ENCODE results near the gene ADORA1. TPM values are rescaled to one million over a fixed set of nuclear protein-coding genes. Genes with fewer than 3 reads are reported as not detected.

The ADORA1 gene
- total and polyA plus RNA-seq, 2 donors (not counting 3 experiments of a cell fraction or from before 2014, with no cell fraction given), result 0.15 TPM; not detected in 1

GRCh38 chr1:203122159-203122558, 5.4 kb upstream of the ADORA1 start:
- H2AFZ ChIP-seq (ENCODE audit: low read depth, low read length), result no peak overlapping the region
- no peaks in the 10 kb centered on the region for H3K79me2 ChIP-seq (ENCODE audit: control insufficient read depth, insufficient read depth, low read length)
- H3K9ac ChIP-seq (replicated peaks; ENCODE audit: extremely low read depth, insufficient read depth, low read length), result no peak overlapping the region
- POLR2A ChIA-PET, result no interaction called here
- dilution Hi-C loops (cut with MboI; ENCODE audit: extremely low pct_ligation_motif_present, low sequenced_read_pairs), result no loop called here
- no peaks in the 10 kb centered on the region for H4K20me1 ChIP-seq (replicated peaks; ENCODE audit: control insufficient read depth, extremely low read depth, insufficient read depth, low read length)
- no TSS peak for BruUV-seq (replicated peaks)
- no peak overlapping the region for H3K4me3 ChIP-seq (replicated peaks in 1 of 3; ENCODE audit: insufficient read depth in 1 of 3, low read depth in 1 of 3, low read length in 3 of 3)
- no peaks in the 10 kb centered on the region for H3K9me3 ChIP-seq (replicated peaks; ENCODE audit: control insufficient read depth, insufficient read depth, low read length)
- H3K27me3 ChIP-seq (ENCODE audit: control insufficient read depth in 2 of 2, insufficient read depth in 2 of 2, low read length in 2 of 2), result peaks cover 26 to 47% of the 10 kb centered on the region in 2 experiments
- H3K4me1 ChIP-seq (ENCODE audit: control insufficient read depth, extremely low read depth, insufficient read depth, low read length), result peaks cover 3% of the 10 kb centered on the region
- H3K4me2 ChIP-seq (ENCODE audit: insufficient read depth, low read length), result no peak overlapping the region
- intact Hi-C loops (cut with micrococcal nuclease), result no loop called here
- FAIRE-seq (no peak), DNase-seq (ENCODE audit: low read depth, low spot score) (no peak)
- no peaks in the 10 kb centered on the region for H3K9me1 ChIP-seq (replicated peaks; ENCODE audit: control insufficient read depth, extremely low read depth, insufficient read depth, low read length)
- no peaks in the 10 kb centered on the region for H3K36me3 ChIP-seq (ENCODE audit: control insufficient read depth in 2 of 2, extremely low read depth in 1 of 2, insufficient read depth in 2 of 2, low read length in 2 of 2)
- H3K27ac ChIP-seq (ENCODE audit: insufficient read depth, low read depth, low read length), result no peak overlapping the region
- TF ChIP-seq MYC (IDR thresholded peaks at IDR 0.05; ENCODE audit: low read depth, low read length), result no peak
- TF ChIP-seq GATA2 (IDR thresholded peaks at IDR 0.05; ENCODE audit: insufficient read depth, insufficient read length, low read depth, low read length), result no peak
- TF ChIP-seq, protein P1, sequence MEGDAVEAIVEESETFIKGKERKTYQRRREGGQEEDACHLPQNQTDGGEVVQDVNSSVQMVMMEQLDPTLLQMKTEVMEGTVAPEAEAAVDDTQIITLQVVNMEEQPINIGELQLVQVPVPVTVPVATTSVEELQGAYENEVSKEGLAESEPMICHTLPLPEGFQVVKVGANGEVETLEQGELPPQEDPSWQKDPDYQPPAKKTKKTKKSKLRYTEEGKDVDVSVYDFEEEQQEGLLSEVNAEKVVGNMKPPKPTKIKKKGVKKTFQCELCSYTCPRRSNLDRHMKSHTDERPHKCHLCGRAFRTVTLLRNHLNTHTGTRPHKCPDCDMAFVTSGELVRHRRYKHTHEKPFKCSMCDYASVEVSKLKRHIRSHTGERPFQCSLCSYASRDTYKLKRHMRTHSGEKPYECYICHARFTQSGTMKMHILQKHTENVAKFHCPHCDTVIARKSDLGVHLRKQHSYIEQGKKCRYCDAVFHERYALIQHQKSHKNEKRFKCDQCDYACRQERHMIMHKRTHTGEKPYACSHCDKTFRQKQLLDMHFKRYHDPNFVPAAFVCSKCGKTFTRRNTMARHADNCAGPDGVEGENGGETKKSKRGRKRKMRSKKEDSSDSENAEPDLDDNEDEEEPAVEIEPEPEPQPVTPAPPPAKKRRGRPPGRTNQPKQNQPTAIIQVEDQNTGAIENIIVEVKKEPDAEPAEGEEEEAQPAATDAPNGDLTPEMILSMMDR (IDR thresholded peaks at IDR 0.05; ENCODE audit: extremely low read depth in 1 of 2, insufficient read depth in 1 of 2, low read depth in 1 of 2, low read length in 2 of 2), result no peak
- TF ChIP-seq POLR2A (IDR thresholded peaks at IDR 0.05; ENCODE audit: low read depth, low read length), result no peak
- TF ChIP-seq POLR2AphosphoS5 (IDR thresholded peaks at IDR 0.05; ENCODE audit: insufficient read depth, low read depth, low read length), result no peak
- no peak for TF ChIP-seq EZH2 (IDR thresholded peaks at IDR 0.05; ENCODE audit: borderline replicate concordance, low read depth, low read length, severe bottlenecking)
- CTCF ChIA-PET, result interaction anchor here (1.0 to 10.8 kb wide), 4 partner anchors 9 to 96 kb away, joined by 3 to 341 read pairs (median 161); no protein-coding TSS in a partner anchor

GRCh38 chr1:203124011-203124410, 3.5 kb upstream of the ADORA1 start:
- no TSS peak for BruUV-seq (replicated peaks)
- intact Hi-C loops (cut with micrococcal nuclease), result no loop called here
- peaks cover 29 to 51% of the 10 kb centered on the region in 2 experiments for H3K27me3 ChIP-seq (ENCODE audit: control insufficient read depth in 2 of 2, insufficient read depth in 2 of 2, low read length in 2 of 2)
- no peak overlapping the region for H3K4me2 ChIP-seq (ENCODE audit: insufficient read depth, low read length)
- dilution Hi-C loops (cut with MboI; ENCODE audit: extremely low pct_ligation_motif_present, low sequenced_read_pairs), result no loop called here
- H3K9me3 ChIP-seq (replicated peaks; ENCODE audit: control insufficient read depth, insufficient read depth, low read length), result no peaks in the 10 kb centered on the region
- no peaks in the 10 kb centered on the region for H3K79me2 ChIP-seq (ENCODE audit: control insufficient read depth, insufficient read depth, low read length)
- ChIA-PET POLR2A (no interaction called here), CTCF (interaction anchor here (0.9 to 10.8 kb wide), 3 partner anchors 9 to 94 kb away, joined by 3 to 341 read pairs (median 24); no protein-coding TSS in a partner anchor)
- no peak overlapping the region for H2AFZ ChIP-seq (ENCODE audit: low read depth, low read length)
- no peaks in the 10 kb centered on the region for H4K20me1 ChIP-seq (replicated peaks; ENCODE audit: control insufficient read depth, extremely low read depth, insufficient read depth, low read length)
- DNase-seq (ENCODE audit: low read depth, low spot score), result no peak
- TF ChIP-seq MAX (IDR thresholded peaks at IDR 0.05; ENCODE audit: insufficient read depth, insufficient read length) (no peak), JUN (IDR thresholded peaks at IDR 0.05; ENCODE audit: borderline replicate concordance, insufficient read depth, insufficient read length, low read depth) (no peak), EZH2 (IDR thresholded peaks at IDR 0.05; ENCODE audit: borderline replicate concordance, low read depth, low read length, severe bottlenecking) (no peak), GATA2 (IDR thresholded peaks at IDR 0.05; ENCODE audit: insufficient read depth, insufficient read length, low read depth, low read length) (no peak), FOS (IDR thresholded peaks at IDR 0.05; ENCODE audit: borderline replicate concordance, insufficient read depth, low read length) (no peak), MYC (IDR thresholded peaks at IDR 0.05; ENCODE audit: low read depth, low read length) (no peak), POLR2AphosphoS5 (IDR thresholded peaks at IDR 0.05; ENCODE audit: insufficient read depth, low read depth, low read length) (no peak), POLR2A (IDR thresholded peaks at IDR 0.05; ENCODE audit: low read depth, low read length) (no peak)
- TF ChIP-seq, protein P1 (IDR thresholded peaks at IDR 0.05; ENCODE audit: extremely low read depth in 1 of 2, insufficient read depth in 1 of 2, low read depth in 1 of 2, low read length in 2 of 2), result no peak
- H3K9ac ChIP-seq (replicated peaks; ENCODE audit: extremely low read depth, insufficient read depth, low read length), result no peak overlapping the region
- H3K4me3 ChIP-seq (replicated peaks in 1 of 3; ENCODE audit: insufficient read depth in 1 of 3, low read depth in 1 of 3, low read length in 3 of 3), result no peak overlapping the region
- no peaks in the 10 kb centered on the region for H3K9me1 ChIP-seq (replicated peaks; ENCODE audit: control insufficient read depth, extremely low read depth, insufficient read depth, low read length)
- no peak overlapping the region for H3K27ac ChIP-seq (ENCODE audit: insufficient read depth, low read depth, low read length)
- no peak for FAIRE-seq
- H3K36me3 ChIP-seq (ENCODE audit: control insufficient read depth in 2 of 2, extremely low read depth in 1 of 2, insufficient read depth in 2 of 2, low read length in 2 of 2), result no peaks in the 10 kb centered on the region
- peaks cover 4% of the 10 kb centered on the region for H3K4me1 ChIP-seq (ENCODE audit: control insufficient read depth, extremely low read depth, insufficient read depth, low read length)
